ENCODE measurements around the gene TRIM72.
"Not testable (repeated sequence)": the region's sequence is repeated elsewhere in the genome, so short reads cannot be mapped to it uniquely, and the experiment has no call there.

Gene TRIM72

GRCh38 chr16:31216422-31217135 is 2.7 kb downstream of the TRIM72 start, which contains the start of gene PYDC1:
Gene PYDC1 (minus strand): TSS chr16:31217135. CDS start chr16:31217028, 107 bp downstream.
- no peak for DNase-seq

GRCh38 chr16:31217136-31217530 is 3.2 kb downstream of the TRIM72 start:
- no peak for DNase-seq

GRCh38 chr16:31219154-31219741 is 5.3 kb downstream of the TRIM72 start:
- DNase-seq: no peak

GRCh38 chr16:31221357-31222160 is 7.6 kb downstream of the TRIM72 start:
- DNase-seq: no peak

GRCh38 chr16:31223044-31223443 is 9.1 kb downstream of the TRIM72 start:
- DNase-seq: no peak

- DNase-seq: no peak
These were observed 10.4 kb downstream of the TRIM72 start for GRCh38 chr16:31224092-31224955.

GRCh38 chr16:31225193-31225592 is 11.3 kb downstream of the TRIM72 start:
- DNase-seq: no peak

GRCh38 chr16:31228206-31228605 is 14.3 kb downstream of the TRIM72 start:
- no peak for DNase-seq

- no peak for DNase-seq
These were observed 15.6 kb downstream of the TRIM72 start for GRCh38 chr16:31229501-31229900.

GRCh38 chr16:31238041-31238440 is 24.1 kb downstream of the TRIM72 start:
- DNase-seq: no peak

- DNase-seq: no peak
These were observed 28.3 kb downstream of the TRIM72 start for GRCh38 chr16:31242206-31242605.

GRCh38 chr16:31243734-31244670 is 30.1 kb downstream of the TRIM72 start:
- DNase-seq: peak; percentile 22

- not testable (repeated sequence) for DNase-seq
These were observed 31.7 kb downstream of the TRIM72 start for GRCh38 chr16:31245598-31245997.

- DNase-seq: no peak
These were observed 32.4 kb downstream of the TRIM72 start for GRCh38 chr16:31246296-31246695.

- DNase-seq: no peak
These were observed 34.4 kb downstream of the TRIM72 start for GRCh38 chr16:31248344-31248743.

- no peak for DNase-seq
These were observed 37.0 kb downstream of the TRIM72 start for GRCh38 chr16:31250782-31251384.

GRCh38 chr16:31251435-31251834 is 37.5 kb downstream of the TRIM72 start:
- DNase-seq: no peak

GRCh38 chr16:31253642-31254045 is 39.7 kb downstream of the TRIM72 start:
- DNase-seq: peak; percentile 16

GRCh38 chr16:31256466-31256865 is 42.5 kb downstream of the TRIM72 start:
- no peak for DNase-seq

- DNase-seq: no peak
These were observed 44.4 kb downstream of the TRIM72 start for GRCh38 chr16:31258366-31258765.

Data from CD4-positive, alpha-beta T cell treated with Interleukin-12 subunit alpha and Interleukin-12 subunit beta, for 1 hour (primary cell).